Right lobe of liver (tissue), 4 donors: Measurements from ENCODE around the gene ARHGAP19.

ENCODE experiments used
- POLR2A ChIP-seq: fragments of 450-650 bp; IDR thresholded peaks from one replicate; pipeline ENCODE4 v1.6.1; 2017; ENCODE audit warnings: antibody characterized with exemption, mild to moderate bottlenecking
- TF ChIP-seq, protein P1 (sequence below), 4 donors: fragments of 200-600 bp in 3 of 4; fragments of 450-650 bp in 1 of 4; IDR thresholded peaks; one replicate each; pipeline versions ENCODE4 v1.5.1 to v1.8.0; 2016 to 2022; ENCODE audit warnings: antibody characterized with exemption in 4 of 4, mild to moderate bottlenecking in 2 of 4
- donor health status: DM: no; HTN: no; CAD: no.
- donor health status: DM: no; HTN: no; CAD: no.
- donor health status: DM: no; HTN: yes; CAD: no.

- TF ChIP-seq, protein P1, sequence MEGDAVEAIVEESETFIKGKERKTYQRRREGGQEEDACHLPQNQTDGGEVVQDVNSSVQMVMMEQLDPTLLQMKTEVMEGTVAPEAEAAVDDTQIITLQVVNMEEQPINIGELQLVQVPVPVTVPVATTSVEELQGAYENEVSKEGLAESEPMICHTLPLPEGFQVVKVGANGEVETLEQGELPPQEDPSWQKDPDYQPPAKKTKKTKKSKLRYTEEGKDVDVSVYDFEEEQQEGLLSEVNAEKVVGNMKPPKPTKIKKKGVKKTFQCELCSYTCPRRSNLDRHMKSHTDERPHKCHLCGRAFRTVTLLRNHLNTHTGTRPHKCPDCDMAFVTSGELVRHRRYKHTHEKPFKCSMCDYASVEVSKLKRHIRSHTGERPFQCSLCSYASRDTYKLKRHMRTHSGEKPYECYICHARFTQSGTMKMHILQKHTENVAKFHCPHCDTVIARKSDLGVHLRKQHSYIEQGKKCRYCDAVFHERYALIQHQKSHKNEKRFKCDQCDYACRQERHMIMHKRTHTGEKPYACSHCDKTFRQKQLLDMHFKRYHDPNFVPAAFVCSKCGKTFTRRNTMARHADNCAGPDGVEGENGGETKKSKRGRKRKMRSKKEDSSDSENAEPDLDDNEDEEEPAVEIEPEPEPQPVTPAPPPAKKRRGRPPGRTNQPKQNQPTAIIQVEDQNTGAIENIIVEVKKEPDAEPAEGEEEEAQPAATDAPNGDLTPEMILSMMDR (IDR thresholded peaks at IDR 0.05): no peak
- no peak for TF ChIP-seq POLR2A
Observed at GRCh38 chr10:97185326-97186058, 106.9 kb downstream of the ARHGAP19 start, which contains the start of gene SLIT1.
